Nephron (organoid): ENCODE data around the gene CCDC187.

ENCODE experiments used
- H3K27ac Mint-ChIP-seq, 3 experiments: 2 replicates each; pipeline ENCODE4 v1.8.0; 2020; ENCODE audit warnings: mixed read lengths in 3 of 3, mild to moderate bottlenecking in 2 of 3, moderate library complexity in 1 of 3
- H3K27me3 Mint-ChIP-seq: 2 replicates; pipeline ENCODE4 v1.8.0; 2021; ENCODE audit warnings: low read depth, mild to moderate bottlenecking, moderate library complexity, mixed read lengths
- H3K36me3 Mint-ChIP-seq: 2 replicates; pipeline ENCODE4 v1.8.0; 2020; ENCODE audit warnings: low read depth, mixed read lengths
- H3K4me1 Mint-ChIP-seq: 2 replicates; pipeline ENCODE4 v1.8.0; 2020; ENCODE audit warnings: mixed read lengths
- H3K4me3 Mint-ChIP-seq, 3 experiments: 2 replicates each; pipeline ENCODE4 v1.8.0; 2020; ENCODE audit warnings: mild to moderate bottlenecking in 3 of 3, mixed read lengths in 3 of 3, moderate library complexity in 2 of 3
- H3K9me3 Mint-ChIP-seq: 2 replicates; pipeline ENCODE4 v1.8.0; 2020; ENCODE audit warnings: mixed read lengths
- CTCF ChIP-seq, 3 experiments: fragments of 200-600 bp; sonication (generic); IDR thresholded peaks; one replicate each; pipeline ENCODE4 v1.5.0; 2021; ENCODE audit warnings: antibody characterized with exemption in 3 of 3; ENCODE audit not compliant: unreplicated experiment in 3 of 3

Gene CCDC187

GRCh38 chr9:136307215-136307750 lies 3.4 kb upstream of the CCDC187 start:
- H3K27me3 Mint-ChIP-seq: no peaks in the 10 kb centered on the region

GRCh38 chr9:136306211-136307208 lies 2.6 kb upstream of the CCDC187 start:
- peaks cover 2% of the 10 kb centered on the region for H3K27me3 Mint-ChIP-seq
- H3K36me3 Mint-ChIP-seq: no peaks in the 10 kb centered on the region
- no peak overlapping the region for H3K27ac Mint-ChIP-seq
- no peaks in the 10 kb centered on the region for H3K4me1 Mint-ChIP-seq
- TF ChIP-seq CTCF (IDR thresholded peaks at IDR 0.05; ENCODE audit: unreplicated experiment in 3 of 3): no peak
- H3K4me3 Mint-ChIP-seq: no peak overlapping the region
- H3K9me3 Mint-ChIP-seq: no peaks in the 10 kb centered on the region

More at GRCh38 chr9:136307215-136307750, 3.4 kb upstream of the CCDC187 start:
- Mint-ChIP-seq H3K9me3 (no peaks in the 10 kb centered on the region), H3K36me3 (no peaks in the 10 kb centered on the region), H3K4me1 (no peaks in the 10 kb centered on the region), H3K27ac (no peak overlapping the region), H3K4me3 (no peak overlapping the region)
- no peak for TF ChIP-seq CTCF (IDR thresholded peaks at IDR 0.05; ENCODE audit: unreplicated experiment in 3 of 3)

GRCh38 chr9:136305804-136306203 lies 1.9 kb upstream of the CCDC187 start:
- H3K4me3 Mint-ChIP-seq: no peak overlapping the region
- TF ChIP-seq CTCF (IDR thresholded peaks at IDR 0.05; ENCODE audit: unreplicated experiment in 3 of 3): no peak
- no peaks in the 10 kb centered on the region for H3K36me3 Mint-ChIP-seq
- peaks cover 10% of the 10 kb centered on the region for H3K27me3 Mint-ChIP-seq
- no peaks in the 10 kb centered on the region for H3K4me1 Mint-ChIP-seq
- H3K9me3 Mint-ChIP-seq: no peaks in the 10 kb centered on the region
- no peak overlapping the region for H3K27ac Mint-ChIP-seq

- Mint-ChIP-seq H3K9me3 (no peaks in the 10 kb centered on the region), H3K27ac (no peak overlapping the region), H3K27me3 (peaks cover 15% of the 10 kb centered on the region), H3K4me1 (no peaks in the 10 kb centered on the region), H3K36me3 (no peaks in the 10 kb centered on the region), H3K4me3 (no peak overlapping the region)
- TF ChIP-seq CTCF (IDR thresholded peaks at IDR 0.05; ENCODE audit: unreplicated experiment in 3 of 3): no peak
These were observed 1.1 kb upstream of the CCDC187 start for GRCh38 chr9:136304981-136305380.

- H3K27ac Mint-ChIP-seq: no peak overlapping the region
- no peaks in the 10 kb centered on the region for H3K9me3 Mint-ChIP-seq
These were observed 562 bp upstream of the CCDC187 start for GRCh38 chr9:136304456-136304855.

More at GRCh38 chr9:136304456-136304855, 562 bp upstream of the CCDC187 start:
- Mint-ChIP-seq H3K27me3 (peaks cover 15% of the 10 kb centered on the region), H3K4me3 (no peak overlapping the region), H3K4me1 (no peaks in the 10 kb centered on the region), H3K36me3 (no peaks in the 10 kb centered on the region)
- no peak for TF ChIP-seq CTCF (IDR thresholded peaks at IDR 0.05; ENCODE audit: unreplicated experiment in 3 of 3)
